ENCODE data around the gene MAP1A. TPM values are rescaled to one million over a fixed set of nuclear protein-coding genes. Genes with fewer than 3 reads are reported as not detected.

The MAP1A gene
- total RNA-seq, 1 experiment from 2014 or later = 1.9 TPM

GRCh38 chr15:43534897-43535296 lies 17.5 kb downstream of the MAP1A start:
- H2AFZ ChIP-seq (ENCODE audit: low read depth, low read length, poor library complexity, severe bottlenecking) = no peak overlapping the region
- CTCF ChIA-PET = no interaction called here
- TF ChIP-seq POLR2AphosphoS5 (IDR thresholded peaks at IDR 0.05; ENCODE audit: low read depth, low read length) (no peak), ZNF274 (IDR thresholded peaks at IDR 0.05; ENCODE audit: low read depth, low read length) (no peak), FOSL1 (IDR thresholded peaks at IDR 0.05; ENCODE audit: low read depth) (no peak), ATF3 (IDR thresholded peaks at IDR 0.05) (no peak), REST (IDR thresholded peaks at IDR 0.05; ENCODE audit: low read depth) (no peak), EZH2phosphoT487 (IDR thresholded peaks at IDR 0.05; ENCODE audit: borderline replicate concordance) (no peak), CTCF (IDR thresholded peaks at IDR 0.05 in 2 of 3, conservative IDR thresholded peaks at IDR 0.05 in 1 of 3; ENCODE audit: borderline replicate concordance in 1 of 3, insufficient read depth in 1 of 3, low read depth in 2 of 3, low read length in 2 of 3) (no peak), SP1 (IDR thresholded peaks at IDR 0.05; ENCODE audit: low read depth) (no peak), JUND (IDR thresholded peaks at IDR 0.05) (no peak), TCF7L2 (IDR thresholded peaks at IDR 0.05; ENCODE audit: borderline replicate concordance, extremely low read depth, insufficient read depth, insufficient read length) (no peak), CEBPB (IDR thresholded peaks at IDR 0.05; ENCODE audit: low read depth) (no peak), RAD21 (IDR thresholded peaks at IDR 0.05; ENCODE audit: low read depth) (no peak), SRF (IDR thresholded peaks at IDR 0.05; ENCODE audit: low read depth) (no peak), YY1 (IDR thresholded peaks at IDR 0.05; ENCODE audit: extremely low read depth, insufficient replicate concordance, low read depth, low read length) (no peak), EGR1 (IDR thresholded peaks at IDR 0.05; ENCODE audit: low read depth) (no peak), POLR2A (IDR thresholded peaks at IDR 0.05; ENCODE audit: borderline replicate concordance, extremely low read depth, insufficient read depth, insufficient read length) (no peak)
- BruUV-seq (replicated peaks) = no TSS peak
- H3K4me1 ChIP-seq (ENCODE audit: control insufficient read depth in 1 of 2, insufficient read depth in 2 of 2, low read length in 2 of 2) = no peaks in the 10 kb centered on the region
- POLR2A ChIA-PET = no interaction called here
- H3K4me3 ChIP-seq (replicated peaks in 1 of 2; ENCODE audit: low read depth in 1 of 2, low read length in 2 of 2) = no peak overlapping the region
- H3K9me2 ChIP-seq (ENCODE audit: insufficient read depth) = no peaks in the 10 kb centered on the region
- H3K36me3 ChIP-seq (ENCODE audit: control insufficient read depth in 1 of 2, insufficient read depth in 2 of 2, low read length in 2 of 2) = peaks cover 2 to 5% of the 10 kb centered on the region in 2 experiments; a peak in 2 of 4 replicates
- no peak for DNase-seq (ENCODE audit: low read depth, low spot score)
- H3K4me2 ChIP-seq (ENCODE audit: low read length) = no peak overlapping the region
- RAD21 ChIA-PET (ENCODE audit: low non-redundant PET in 1 of 2, low total read pairs in 2 of 2, uncharacterized antibody in 2 of 2, unreplicated experiment in 2 of 2) = no interaction called here
- no peaks in the 10 kb centered on the region for H3K9me3 ChIP-seq (ENCODE audit: control insufficient read depth in 1 of 2, insufficient read depth in 1 of 2, low read depth in 1 of 2, low read length in 2 of 2)
- no peaks in the 10 kb centered on the region for H3K27me3 ChIP-seq (ENCODE audit: insufficient read depth, low read length)
- intact Hi-C loops (cut with micrococcal nuclease) = no loop called here
- H3K27ac ChIP-seq (ENCODE audit: low read depth, low read length) = no peak overlapping the region
- H3K79me2 ChIP-seq (ENCODE audit: insufficient read depth, low read length) = no peaks in the 10 kb centered on the region
- ATAC-seq = no peak
- no peak overlapping the region for H3K9ac ChIP-seq (ENCODE audit: low read length)
- no peaks in the 10 kb centered on the region for H4K20me1 ChIP-seq (ENCODE audit: insufficient read depth)
